Stimulated activated CD8-positive, alpha-beta memory T cell treated with anti-CD3 and anti-CD28 coated beads, Interleukin-2, amount 100 ng/mL, for 48 hours (primary cell): ENCODE results near the gene GSN.

ENCODE experiments used
- DNase-seq, 2 donors: peaks; one replicate each; pipeline ENCODE4 v3.0.0-alpha.2; 2020; ENCODE audit warnings: low read depth in 2 of 2

GSN gene

DNA sequence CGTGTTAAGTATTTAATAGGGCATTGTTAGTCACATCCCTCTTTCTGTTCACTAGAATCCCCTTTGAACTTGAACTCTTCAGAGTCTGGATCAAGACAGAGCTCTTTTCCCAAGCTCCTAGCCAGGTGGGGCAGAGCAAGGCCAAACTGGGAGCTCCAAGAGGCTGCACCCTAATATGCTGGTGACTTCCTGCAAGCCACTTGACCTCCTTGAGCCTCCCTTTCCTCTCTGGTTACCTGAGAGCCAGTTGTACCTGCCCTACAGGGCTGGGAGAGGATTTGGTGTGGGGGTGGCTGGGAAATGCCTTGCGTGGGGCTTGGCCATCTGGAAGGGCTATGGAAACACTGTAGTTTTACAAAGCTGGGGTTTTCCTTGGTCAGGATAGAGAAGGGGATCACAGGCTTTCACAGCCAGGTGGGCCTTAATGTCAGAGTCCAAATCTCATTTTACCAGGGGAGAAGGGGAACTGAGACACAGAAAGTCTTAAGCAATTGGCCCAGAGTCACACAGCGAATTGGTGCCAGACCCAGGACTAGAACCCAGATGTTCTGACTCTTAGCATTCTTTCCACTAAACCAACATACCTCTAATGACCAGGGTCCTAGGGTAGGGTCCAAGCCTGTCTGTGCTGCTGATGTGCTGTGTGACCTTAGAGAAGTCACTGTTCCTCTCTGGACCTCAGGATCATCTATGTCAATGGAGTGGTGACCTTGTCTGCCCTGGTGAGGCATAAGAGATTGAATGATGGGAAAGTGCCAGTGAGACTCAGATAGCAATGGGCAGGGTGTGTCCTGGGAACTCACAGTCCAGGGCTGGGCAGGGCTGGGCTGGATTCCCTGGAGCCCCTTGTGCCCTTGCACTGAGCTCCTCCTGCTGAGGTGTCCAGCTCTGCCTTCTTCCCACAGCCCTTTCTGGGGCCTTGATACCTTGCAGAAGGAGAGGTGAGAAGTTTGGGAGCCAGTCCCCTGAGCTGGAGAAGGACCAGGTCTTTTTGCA, 35.8 kb downstream of the GSN start:
- no peak for DNase-seq

DNA sequence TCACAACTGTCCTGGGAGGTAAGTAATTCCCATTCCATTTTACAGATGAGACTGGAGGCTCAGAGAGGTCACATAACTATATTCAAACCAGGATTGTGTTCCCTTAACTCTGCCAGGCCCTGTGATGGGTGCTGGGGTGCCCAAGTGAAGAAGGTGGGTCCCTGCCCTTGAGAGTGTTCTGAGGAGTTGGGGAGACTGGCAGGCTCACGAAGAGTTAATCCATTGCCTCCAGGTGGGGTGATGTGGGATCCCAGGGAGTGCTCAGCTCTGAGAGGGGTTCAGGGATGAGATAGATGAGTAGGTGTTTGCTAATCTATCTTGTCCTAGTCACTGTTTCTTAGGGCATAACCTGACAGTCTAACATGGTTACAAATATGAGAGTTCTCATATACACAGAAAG, 36.7 kb downstream of the GSN start:
- DNase-seq: no peak

DNA sequence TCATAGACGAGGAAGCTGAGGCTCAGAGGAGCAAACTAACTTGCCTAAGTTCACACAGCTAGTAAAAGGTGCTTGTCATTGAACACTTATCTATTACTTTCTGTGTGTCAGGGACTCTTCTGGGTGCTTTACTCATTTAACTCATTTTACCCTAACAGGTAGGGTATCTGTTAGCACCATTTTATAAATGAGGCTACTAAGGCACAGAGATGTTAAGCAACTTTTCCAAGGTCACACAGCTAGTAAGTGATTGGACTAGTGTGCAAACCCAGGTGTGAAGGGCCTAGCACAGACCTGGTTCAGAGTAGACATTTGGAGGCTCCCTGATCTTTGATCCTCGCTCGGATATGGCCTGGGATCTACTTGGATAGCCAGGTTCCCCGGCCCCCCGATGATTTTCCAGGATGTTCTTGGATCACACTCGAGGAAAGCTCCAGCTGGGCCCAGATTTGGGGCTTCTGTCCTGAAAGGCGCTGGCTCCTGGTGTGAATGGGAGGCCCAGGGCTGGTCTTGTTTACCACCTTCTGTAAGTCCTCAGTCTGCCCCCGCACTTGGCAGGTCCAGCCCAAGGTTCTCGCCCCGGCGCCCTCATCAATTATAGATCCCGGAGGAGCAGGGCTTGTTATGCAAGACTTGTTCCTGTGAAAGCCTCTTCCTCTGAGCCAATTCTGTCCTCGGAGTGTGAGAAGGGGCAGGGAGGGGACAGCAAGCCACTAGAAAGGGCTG, 37.5 kb downstream of the GSN start:
- no peak for DNase-seq

DNA sequence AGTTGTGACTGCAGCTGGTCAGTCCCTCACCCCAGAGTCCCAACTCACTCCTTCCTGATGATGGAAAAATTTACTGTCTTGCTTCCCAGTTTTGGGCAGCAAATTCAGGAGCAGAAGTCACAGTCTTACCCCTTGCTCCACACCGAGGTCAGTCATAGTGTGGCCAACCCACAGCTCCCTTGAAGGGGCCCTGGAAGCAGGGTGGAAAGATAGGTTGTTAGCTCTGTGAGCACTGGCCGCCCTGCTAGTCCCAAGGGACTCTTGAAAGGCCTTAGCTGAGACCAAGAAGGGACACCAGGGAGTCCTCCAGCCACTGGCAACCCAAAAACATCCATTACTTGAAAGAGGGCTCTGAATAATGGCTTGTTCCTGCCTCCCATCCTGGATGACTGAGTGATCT, 40.0 kb downstream of the GSN start:
- DNase-seq: no peak

DNA sequence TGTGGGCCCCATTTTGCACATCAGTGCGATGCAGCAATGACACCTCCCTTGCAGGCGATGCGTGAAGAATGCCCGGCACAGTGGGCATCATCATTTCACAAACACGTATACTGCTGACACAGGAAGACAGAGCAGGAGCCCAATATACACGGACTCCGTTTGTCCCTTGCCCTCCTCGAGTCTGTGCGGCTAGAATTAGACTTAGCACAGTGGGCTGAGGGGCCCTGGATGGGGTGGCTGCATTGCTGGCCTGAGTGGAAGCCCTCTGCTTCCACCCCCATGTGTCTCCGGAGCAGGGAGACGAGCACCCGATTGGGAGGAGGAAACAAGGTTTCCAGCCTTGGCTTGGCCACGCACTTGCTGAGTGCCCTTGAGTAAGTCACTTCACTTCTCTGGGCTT, 40.8 kb downstream of the GSN start:
- no peak for DNase-seq

DNA sequence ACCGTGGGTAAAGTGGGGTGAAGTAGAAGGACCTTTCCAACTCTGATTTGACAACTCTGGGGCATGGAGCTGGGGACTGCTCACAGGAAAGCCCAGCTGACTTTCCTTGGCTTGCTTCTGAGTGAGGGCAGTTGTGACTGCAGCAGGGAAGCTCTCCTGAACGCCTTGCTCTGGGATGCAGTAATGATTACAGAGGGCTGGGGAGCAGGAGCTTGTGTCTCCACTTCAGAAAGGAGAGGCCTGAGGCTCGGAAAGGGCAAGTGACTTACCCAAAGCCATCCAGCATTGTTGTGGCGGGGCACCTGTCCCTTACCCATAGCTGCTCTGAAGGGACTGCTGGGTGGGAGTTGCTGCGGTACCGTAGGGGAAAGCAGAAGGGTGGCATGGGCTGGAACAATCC, 41.2 kb downstream of the GSN start:
- no peak for DNase-seq

DNA sequence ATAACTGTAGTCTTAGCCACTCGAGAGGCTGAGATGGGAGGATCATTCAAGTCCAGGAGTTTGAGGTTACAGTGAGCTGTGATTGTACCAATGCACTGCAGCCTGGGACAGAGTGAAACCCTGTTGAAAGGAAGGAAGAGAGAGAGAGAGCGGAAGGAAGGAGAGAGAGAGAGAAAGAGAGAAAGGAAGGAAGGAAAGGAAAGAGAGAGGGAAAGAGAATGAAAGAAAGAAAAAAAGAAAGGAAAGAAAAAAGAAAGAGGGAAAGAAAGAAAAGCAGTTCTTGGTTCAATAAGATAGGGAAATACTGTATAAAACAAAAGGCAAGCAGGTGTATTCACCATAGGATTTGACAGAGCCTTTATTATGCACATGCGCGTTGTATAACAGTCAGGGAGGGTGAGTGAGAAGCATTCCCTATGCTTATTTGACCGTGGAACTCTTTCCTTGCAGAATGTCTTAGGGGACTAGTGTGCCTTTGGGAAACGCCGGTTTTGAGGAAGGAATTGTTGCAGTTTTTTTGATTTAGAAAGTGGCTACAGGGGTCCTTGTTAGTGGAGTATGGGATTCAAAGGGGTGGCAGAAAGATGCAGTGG, 42.0 kb downstream of the GSN start:
- DNase-seq: no peak

DNA sequence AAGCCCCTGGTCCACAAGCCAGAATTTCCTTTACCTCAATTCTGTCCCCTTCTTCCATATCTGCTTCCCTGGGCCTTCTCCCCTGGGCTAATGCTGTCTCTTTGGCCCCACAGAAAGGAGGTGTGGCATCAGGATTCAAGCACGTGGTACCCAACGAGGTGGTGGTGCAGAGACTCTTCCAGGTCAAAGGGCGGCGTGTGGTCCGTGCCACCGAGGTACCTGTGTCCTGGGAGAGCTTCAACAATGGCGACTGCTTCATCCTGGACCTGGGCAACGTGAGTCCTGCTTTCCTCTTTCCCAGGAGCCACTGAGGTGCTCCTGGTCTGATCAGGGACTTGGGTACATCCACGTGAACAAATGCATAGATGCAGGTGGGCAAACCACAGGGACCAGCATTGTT, 42.6 kb downstream of the GSN start:
- DNase-seq: no peak

DNA sequence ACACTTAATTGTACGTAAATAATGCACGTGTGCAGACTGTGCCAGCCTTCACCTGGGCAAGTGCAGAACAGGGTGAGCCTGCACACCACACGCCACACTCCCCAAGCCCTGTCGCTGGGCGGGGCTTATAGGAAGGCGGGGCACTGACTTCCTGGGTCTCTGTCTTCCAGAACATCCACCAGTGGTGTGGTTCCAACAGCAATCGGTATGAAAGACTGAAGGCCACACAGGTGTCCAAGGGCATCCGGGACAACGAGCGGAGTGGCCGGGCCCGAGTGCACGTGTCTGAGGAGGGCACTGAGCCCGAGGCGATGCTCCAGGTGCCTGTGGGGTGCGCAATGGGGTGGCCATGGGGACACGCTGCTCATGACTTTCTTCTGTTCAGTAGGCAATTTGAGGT, 44.2 kb downstream of the GSN start:
- DNase-seq: no peak

DNA sequence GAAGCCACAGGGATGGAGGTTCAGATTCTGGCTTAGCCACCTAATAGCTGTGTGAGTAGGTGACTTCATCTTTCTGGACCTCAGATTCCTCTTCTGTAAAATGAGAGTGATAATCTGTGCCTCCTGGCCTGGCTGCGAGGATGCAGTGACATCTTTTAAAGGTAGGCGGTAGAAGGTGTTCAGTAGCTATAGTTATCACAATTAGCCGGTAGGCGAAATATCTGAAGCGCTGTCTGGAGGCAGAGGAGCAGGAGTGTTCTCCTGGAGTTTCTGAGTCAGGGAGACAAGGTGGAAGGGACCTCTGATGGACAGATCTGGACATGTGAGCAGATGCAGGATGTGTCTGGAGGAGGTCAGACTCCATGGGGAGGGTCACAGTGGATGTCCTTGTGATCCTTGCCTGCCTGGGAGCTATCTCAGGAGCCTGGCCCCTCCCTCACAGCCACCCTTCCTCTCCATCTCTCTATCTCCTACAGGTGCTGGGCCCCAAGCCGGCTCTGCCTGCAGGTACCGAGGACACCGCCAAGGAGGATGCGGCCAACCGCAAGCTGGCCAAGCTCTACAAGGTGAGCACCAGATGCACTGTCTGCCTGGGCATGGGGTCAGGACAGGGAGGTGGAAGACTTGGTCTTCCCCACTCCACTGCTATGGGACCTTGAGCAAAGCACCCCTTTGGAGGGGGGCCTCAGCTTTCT, 45.6 kb downstream of the GSN start:
- DNase-seq: no peak

DNA sequence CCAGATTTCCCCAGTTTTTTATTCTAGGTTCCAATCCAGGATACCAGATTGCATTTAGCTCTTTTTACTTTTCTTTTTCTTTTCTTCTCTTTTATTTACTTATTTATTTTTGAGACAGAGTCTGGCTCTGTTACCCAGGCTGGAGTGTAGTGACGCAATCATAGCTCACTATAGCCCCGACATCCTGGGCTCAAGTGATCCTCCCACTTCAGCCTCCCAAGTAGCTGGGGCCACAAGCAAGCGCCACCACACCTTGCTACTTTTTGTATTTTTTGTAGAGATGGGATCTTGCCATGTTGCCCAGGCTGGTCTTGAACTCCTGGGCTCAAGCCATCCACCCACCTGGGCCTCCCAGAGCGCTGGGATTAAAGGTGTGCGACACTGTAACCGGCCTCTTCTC, 48.4 kb downstream of the GSN start:
- DNase-seq: no peak

DNA sequence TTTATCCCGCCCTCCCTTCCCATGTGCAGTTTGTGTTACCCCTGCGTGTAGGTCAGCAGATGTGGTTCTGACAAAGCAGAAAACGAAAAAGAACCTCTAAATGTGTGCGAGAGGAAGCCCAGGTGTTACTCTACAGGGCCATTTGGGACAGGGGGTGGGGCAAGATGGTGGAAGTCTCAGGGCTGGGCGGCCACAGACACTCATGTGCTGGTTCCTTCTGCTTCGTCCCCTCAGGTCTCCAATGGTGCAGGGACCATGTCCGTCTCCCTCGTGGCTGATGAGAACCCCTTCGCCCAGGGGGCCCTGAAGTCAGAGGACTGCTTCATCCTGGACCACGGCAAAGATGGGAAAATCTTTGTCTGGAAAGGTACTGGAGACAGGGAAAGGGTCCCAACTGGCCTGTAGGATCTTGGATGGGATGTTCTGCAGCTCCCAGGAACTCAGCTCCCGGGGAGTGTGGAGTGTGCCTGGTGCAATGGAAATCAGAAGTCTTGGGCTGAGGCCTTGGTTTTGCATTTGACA, 49.0 kb downstream of the GSN start:
- DNase-seq: no peak

DNA sequence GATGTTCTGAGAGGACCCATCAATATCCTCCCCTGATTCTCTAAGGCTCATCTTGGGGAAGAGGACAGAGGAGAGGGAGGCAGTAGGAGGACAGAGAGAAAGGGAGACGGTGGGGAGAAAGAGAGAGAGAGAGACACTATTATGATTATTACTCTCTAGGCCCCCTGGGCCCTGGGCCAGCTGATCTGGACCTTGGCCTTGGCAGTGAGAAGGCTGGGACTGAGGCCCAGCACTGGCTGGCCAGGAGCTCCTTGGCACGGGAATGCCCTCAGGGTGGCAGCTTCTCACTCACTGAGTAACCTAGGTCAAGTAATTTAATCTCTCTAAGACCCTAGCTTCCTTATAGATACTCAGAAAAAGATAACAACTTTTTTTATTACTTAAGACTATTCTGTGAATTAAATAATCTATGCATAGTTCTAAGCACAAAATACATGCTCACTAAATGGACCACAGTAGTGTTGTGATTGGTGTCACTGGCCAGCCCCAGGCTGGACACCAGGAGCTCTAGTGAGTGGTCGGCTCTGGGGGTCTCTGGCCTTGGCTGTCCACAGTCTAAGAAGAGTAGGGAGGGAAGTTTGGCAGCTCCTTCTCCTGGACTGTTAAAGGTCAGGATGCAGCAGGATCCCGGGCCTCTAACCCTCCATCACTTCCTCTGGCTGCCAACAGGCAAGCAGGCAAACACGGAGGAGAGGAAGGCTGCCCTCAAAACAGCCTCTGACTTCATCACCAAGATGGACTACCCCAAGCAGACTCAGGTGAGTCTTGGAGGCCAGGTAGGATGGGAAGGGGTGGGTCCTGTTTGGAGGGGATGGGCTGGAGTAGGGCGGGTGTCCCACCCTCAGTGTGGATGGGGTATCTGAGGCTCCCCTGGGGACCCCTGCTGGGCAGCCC, 50.0 kb downstream of the GSN start:
- no peak for DNase-seq

DNA sequence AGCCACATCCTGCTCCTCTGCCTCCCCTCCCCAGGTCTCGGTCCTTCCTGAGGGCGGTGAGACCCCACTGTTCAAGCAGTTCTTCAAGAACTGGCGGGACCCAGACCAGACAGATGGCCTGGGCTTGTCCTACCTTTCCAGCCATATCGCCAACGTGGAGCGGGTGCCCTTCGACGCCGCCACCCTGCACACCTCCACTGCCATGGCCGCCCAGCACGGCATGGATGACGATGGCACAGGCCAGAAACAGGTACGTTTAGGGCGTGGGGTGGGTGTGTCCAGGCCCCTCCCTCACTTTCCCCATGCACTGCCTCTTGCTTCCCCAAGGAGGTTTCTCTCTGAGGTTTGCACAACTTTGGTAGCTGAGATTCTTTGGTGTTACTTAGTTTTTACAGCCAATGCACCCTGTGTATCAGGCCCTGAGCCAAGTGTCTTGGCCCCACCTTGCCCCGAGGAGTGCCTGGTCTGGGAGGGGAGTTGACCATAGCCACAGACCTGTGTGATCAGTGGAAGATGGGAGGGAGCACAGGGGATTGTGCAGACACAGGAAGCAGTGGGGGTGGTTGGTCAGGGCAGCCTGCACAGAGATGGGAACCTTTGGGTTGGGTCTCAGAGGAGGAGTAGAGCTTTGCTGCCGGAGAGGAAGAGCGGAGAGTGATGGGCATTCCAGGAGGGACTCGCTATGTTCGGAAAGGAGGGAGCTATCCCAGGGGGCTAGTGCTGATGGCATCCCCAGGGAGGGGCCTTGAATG, 50.8 kb downstream of the GSN start:
- DNase-seq: no peak

DNA sequence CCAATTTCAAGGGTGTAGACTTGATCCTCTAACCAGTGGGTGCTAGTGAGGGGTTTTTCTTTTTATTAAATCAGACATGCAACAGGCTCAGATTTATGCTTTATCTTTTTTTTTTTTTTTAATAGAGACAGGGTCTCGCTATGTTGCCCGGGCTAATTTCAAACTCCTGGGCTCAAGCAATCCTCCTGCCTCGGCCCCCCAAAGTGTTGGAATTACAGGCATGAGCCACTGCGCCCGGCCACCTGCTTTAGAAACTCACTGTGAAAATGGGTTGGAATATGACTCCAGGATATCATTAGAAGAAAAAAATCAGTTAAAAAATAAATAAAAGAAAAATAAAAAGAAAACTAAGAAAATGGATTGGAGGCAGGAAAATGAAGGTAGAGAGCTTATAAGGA, 51.4 kb downstream of the GSN start:
- no peak for DNase-seq

DNA sequence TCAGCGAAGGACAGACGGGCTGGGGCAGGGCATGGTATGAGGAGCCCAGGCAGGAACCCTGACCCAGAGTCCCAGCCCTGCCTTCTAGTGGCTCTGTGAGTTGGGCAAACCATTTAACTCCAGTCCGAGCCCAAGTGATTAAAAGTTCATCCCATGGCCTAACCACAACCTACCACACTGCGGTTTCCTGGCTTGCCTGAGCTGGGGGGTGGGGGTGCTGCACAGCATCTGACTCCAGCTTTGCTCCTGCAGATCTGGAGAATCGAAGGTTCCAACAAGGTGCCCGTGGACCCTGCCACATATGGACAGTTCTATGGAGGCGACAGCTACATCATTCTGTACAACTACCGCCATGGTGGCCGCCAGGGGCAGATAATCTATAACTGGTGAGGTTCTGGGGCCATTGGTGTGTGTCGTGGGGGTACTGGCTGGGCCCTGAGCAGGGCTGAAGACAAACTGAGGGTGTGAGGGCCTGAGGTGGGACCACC, 53.1 kb downstream of the GSN start:
- DNase-seq: no peak

DNA sequence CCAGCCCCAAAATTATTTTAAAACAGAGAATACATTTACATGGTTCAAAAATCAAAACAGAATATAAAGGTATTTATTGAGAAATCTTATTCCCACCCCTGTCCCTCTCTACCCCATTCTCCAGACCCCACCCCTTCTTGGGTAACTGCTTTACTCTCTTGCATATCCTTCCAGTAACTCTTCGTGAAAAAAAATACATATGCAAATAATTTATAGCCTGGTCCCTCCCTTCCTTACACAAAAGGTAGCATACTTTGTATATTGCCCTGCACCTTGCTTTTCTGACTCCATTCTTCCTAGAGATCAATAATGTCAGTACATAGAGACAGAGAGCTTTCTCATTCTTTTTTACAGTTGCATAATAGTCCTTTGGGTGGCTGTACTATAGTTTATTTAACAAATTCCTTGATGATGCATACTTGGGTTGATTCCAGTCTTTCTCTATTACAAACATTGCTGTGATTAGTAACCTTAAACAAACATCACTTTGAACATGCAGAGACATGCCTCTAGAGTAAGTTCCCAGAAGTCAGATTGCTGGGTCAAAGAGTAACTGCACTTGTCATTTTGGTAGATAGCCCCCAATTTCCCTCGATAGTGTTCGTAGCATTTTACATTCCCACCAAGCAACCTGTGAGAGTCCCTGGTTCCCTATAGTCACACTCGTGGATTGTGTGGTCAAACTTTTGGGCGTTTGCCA, 54.2 kb downstream of the GSN start:
- DNase-seq: no peak

DNA sequence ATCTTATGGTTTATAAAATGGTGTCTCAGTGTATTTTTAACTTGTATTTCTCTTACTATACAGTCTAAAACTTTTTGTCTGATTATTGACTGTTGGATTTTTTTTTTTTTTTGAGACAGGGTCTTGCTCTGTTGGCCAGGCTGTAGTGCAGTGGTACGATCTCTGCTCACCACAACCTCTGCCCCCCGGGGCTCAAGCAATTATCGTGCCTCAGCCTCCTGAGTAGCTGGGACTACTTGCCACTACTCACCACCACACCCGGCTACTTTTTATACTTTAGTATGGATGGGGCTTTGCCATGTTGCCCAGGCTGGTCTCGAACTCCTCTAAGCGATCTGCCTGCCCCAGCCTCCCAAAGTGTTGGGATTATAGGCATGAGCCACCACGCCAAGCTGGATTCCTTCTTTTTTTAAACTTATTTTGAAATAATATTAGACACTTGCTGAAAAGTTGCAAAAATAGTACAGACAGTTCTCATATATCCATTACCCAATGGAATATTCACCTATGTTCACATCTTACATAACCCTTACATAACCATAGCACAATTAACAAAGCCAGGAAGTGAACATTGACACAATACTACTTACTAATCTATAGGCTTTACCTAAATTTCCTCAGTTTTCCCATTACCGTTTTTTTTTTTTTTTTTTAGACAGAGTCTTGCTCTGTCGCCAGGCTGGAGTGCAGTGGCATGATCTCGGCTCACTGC, 54.9 kb downstream of the GSN start:
- DNase-seq: no peak
